Measurements from ENCODE around the gene TMTC1. TPM values are rescaled to one million over a fixed set of nuclear protein-coding genes. Genes with fewer than 3 reads are reported as not detected.

Gene TMTC1
- total and polyA plus RNA-seq, 9 of the 15 experiments (the other 6 are each of a cell fraction or from before 2014, with no cell fraction given) = under 0.01 to 0.18 (median 0.06) TPM; not detected in 2

GRCh38 chr12:29531471-29531870 lies 252.3 kb downstream of the TMTC1 start (continued):
- TF ChIP-seq ZNF407 (IDR thresholded peaks at IDR 0.05; ENCODE audit: low read depth) (no peak), U2AF2 (optimal IDR thresholded peaks at IDR 0.05; ENCODE audit: low read depth, low read length) (no peak), SMAD2 (IDR thresholded peaks at IDR 0.05; ENCODE audit: low read depth, low read length) (no peak), ZNF280A (IDR thresholded peaks at IDR 0.05; ENCODE audit: low read depth, partially characterized antibody) (no peak), HOXB6 (CRISPR knock-in tag; IDR thresholded peaks at IDR 0.05; ENCODE audit: borderline replicate concordance) (no peak), E2F1 (CRISPR knock-in tag; IDR thresholded peaks at IDR 0.05) (no peak), ZNF609 (CRISPR knock-in tag; IDR thresholded peaks at IDR 0.05; ENCODE audit: borderline replicate concordance) (no peak)

Measured in K562 (cell line).